Stimulated activated CD4-positive, alpha-beta T cell treated with anti-CD3 and anti-CD28 coated beads, Interleukin-12 subunit alpha, Interleukin-12 subunit beta, amount 100 ng/mL, for 24 hours (primary cell): Measurements from ENCODE around the gene FCAR.
"Not testable (repeated sequence)": the region's sequence is repeated elsewhere in the genome, so short reads cannot be mapped to it uniquely, and the experiment has no call there.

Source experiments
- DNase-seq, 2 experiments: peaks; one replicate each; pipeline ENCODE4 v3.0.0-alpha.2; 2020; ENCODE audit warnings: low read depth in 2 of 2

FCAR gene

GRCh38 chr19:54894106-54894505 is 20.1 kb downstream of the FCAR start:
- DNase-seq, result not testable (repeated sequence)

- DNase-seq, result no peak
Observed at GRCh38 chr19:54896036-54896435, 22.0 kb downstream of the FCAR start.

GRCh38 chr19:54898685-54899084 is 24.6 kb downstream of the FCAR start:
- DNase-seq, result not testable (repeated sequence)

DNA sequence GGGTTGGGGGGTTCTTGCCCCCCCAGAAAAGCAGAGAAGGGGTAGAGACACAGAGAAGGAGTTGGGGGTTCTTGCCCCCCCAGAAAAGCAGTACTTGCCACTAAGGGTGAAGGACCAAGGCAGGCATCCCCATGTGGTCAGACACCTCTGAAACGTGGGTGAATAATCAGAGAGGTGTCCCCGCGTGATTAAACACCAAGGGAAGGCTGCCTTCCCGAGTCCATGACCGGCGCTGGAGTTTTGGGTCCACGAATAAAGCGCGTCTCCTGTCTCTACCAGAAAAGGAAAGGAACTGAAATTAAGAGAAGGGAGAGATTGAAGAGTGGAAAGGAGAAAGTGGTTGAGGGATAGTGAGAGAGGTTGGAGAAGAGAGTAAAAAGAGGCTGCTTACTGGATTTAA is 25.6 kb downstream of the FCAR start:
- DNase-seq, result not testable (repeated sequence)

DNA sequence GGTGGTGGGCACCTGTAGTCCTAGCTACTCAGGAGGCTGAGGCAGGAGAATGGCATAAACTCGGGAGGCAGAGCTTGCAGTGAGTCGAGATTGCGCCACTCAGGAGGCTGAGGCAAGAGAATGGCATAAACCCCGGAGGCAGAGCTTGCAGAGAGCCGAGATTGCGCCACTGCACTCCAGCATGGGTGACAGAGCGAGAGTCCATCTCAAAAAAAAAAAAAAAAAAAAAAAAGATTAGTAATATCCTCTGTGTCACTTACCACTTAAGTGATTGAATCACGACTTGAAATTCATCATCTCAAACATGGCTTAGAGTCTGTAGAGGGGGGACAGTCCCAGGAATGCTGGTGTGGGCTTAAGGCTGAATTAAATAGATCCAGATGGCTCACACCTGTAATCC is 27.1 kb downstream of the FCAR start:
- not testable (repeated sequence) for DNase-seq

GRCh38 chr19:54902061-54902460 is 28.0 kb downstream of the FCAR start:
- DNase-seq, result no peak

DNA sequence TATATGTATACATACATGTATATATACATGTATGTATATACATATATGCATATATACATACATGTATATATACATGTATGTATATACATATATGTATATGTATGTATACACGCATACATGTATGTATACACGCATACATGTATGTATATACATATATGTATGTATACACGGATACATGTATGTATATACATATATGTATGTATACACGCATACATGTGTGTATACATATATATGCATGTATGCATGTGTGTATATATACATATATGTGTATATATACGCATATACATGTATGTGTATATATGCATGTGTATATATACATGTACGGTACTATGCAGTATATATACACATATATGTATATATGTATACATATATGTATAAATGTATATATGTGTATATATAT is 29.3 kb downstream of the FCAR start:
- no peak for DNase-seq

GRCh38 chr19:54904261-54904660 is 30.2 kb downstream of the FCAR start:
- DNase-seq, result not testable (repeated sequence)

DNA sequence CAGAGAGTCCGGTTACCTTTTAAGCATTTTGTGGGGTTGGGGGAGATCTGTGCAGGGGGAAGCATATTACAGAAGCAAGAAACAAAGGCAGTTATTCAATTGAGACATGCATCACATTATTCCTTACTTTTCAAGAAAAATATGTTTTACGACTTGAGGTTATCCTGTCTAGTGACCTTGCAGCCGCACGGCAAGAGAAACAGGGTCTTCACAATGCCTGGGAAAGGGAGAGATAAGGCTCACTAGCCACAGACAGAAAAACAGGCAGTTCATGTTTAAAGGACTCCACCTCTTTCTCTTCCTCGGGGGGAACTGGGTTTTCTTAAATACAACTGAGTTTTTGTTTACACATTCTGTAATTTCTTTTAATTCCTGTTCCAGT is 31.4 kb downstream of the FCAR start:
- no peak for DNase-seq

DNA sequence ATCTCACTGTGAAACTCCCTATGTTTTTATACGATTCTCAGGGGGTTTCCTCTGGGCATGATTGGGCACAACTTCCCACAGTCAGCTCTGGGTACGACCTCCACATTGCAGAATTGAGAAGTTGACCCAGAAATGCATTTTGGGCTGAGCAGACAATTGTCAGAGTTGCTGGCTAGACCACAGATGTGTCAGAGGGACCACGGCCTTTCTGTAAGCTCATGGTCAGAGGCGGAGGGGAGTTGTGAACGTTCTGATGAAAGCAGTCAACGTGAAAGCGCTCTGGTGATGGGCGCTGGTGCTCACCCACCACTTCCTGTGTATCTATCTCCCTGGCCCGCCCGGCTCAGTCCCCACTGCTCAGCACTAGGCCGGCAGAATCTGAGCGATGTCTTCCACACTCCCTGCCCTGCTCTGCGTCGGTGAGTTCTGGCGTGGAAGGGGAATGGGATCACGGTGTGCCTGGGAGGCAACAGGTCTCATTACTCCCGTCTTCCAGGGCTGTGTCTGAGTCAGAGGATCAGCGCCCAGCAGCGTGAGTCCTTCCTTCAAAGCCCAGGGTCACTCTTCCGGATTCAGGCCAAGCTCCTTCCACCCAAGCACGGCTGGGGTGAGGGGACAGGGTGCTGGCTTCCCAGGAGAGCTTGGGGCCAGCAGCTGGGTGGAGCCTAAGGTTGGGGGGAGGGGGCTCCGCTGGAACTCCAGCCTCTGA is 31.9 kb downstream of the FCAR start, which contains the start of gene NCR1:
Gene NCR1, plus strand, starts transcription at position 346 of the 709 bp plus-strand sequence. Its CDS starts 40 bp downstream, at position 386.
- no peak for DNase-seq

GRCh38 chr19:54906819-54907218 is 32.8 kb downstream of the FCAR start:
- DNase-seq, result no peak

GRCh38 chr19:54907899-54908298 is 33.9 kb downstream of the FCAR start:
- not testable (repeated sequence) for DNase-seq

DNA sequence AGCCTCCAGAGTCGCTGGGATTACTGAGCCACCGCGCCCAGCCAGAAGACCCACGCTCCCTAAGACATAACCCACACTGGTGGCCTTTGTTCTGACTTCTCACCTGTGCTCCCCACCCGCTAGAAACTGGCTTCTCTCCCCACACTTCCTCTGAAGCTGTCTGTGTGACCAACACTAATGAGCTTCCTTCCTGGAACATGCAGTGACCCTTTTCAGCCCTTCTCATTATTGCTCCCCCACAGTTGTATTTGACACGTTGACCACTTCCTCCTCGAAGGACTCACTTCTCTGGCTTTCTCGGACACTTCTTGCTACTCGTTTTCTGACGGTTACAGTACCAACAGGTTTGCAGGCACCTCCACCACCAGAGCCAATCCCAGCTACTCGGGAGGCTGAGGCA is 42.8 kb downstream of the FCAR start:
- DNase-seq, result no peak

- no peak for DNase-seq
Observed at GRCh38 chr19:54918499-54918898, 44.5 kb downstream of the FCAR start.

GRCh38 chr19:54919646-54920563 is 45.9 kb downstream of the FCAR start:
- not testable (repeated sequence) for DNase-seq

DNA sequence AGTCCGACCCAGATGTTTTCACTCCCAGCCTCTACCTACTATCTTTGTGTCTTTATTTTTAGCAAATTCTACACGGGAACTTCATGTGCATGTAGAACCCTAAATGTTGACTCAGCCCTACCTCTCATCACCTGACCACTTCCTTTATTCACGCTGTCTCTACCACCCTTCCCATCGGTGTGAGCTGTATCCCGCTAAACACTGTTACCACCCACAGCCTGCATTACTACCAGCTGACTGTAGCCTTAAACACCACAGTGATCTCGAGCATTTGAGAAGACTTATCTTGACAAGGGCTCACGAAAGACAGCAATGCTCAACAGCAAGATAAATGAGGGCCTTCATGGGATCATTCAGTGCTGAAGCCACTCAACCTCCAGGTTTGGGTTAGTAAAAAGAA is 47.0 kb downstream of the FCAR start:
- no peak for DNase-seq

DNA sequence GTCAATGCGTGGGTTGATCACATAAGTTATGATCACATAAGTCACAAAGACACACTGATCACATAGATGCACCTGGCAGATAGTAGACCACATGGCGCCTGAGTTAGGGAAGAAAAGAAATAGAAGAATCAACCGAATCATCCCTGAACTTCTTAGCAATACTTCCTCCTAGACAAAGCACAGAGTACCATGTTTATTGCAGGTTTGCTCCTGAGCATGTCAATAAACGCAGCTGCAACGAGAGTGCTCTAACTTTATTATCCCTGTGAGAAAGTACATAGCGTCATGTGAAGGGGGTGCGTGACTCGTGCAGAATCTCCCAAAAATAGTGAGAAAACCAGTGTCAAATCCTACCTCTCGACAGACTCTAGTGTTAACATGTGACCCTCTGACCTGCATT is 49.2 kb downstream of the FCAR start:
- DNase-seq, result no peak

- DNase-seq, result no peak
Observed at GRCh38 chr19:54928299-54928698, 54.3 kb downstream of the FCAR start.

GRCh38 chr19:54937926-54938325 is 63.9 kb downstream of the FCAR start:
- DNase-seq, result no peak

DNA sequence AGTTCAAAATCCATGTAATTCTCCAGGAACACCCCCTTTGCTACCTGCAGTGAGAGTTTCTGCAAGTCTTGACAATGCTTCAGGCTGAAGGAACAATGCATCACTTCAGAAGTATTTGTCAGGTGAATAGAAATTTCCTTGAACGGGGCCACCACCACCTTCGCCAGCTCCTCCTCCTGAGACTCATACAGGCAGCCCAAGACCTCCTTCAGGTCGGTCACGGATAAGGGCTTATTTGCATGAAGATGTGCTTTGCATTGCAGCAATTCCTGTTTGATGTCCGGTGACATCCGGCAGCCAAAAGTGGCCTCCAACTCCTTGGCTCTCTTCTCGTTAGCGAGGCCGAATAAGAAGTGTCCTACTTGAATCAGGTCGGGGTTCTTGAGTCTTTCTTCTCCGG is 64.9 kb downstream of the FCAR start:
- DNase-seq, result no peak

- not testable (repeated sequence) for DNase-seq
Observed at GRCh38 chr19:54939538-54939937, 65.5 kb downstream of the FCAR start.
